SK-N-SH (cell line): Measurements from ENCODE around the gene SRGAP1. TPM values are rescaled to one million over a fixed set of nuclear protein-coding genes. Genes with fewer than 3 reads are reported as not detected.
"Not testable (repeated sequence)": the region's sequence is repeated elsewhere in the genome, so short reads cannot be mapped to it uniquely, and the experiment has no call there.

Experiments
- CTCF ChIA-PET: fragments of 300-600, 350-600 bp; formaldehyde crosslinking; extraction: SDS; loops from one replicate; lab custom pipeline; 2021; lab: Yijun Ruan, JAX
- POLR2A ChIA-PET: fragments of 350-600 bp; sonication (Branson Sonifier 250); formaldehyde crosslinking; extraction: SDS; loops from one replicate; lab custom pipeline; 2020; ENCODE audit warnings: antibody characterized with exemption, inconsistent platforms; lab: Yijun Ruan, JAX
- DNase-seq: peaks from one replicate; pipeline ENCODE4 v3.0.0; 2012
- H2AFZ ChIP-seq: fragments of 200-600 bp; sonication (generic); 2 replicates; pipeline ENCODE4 v1.8.1; 2016; ENCODE audit warnings: antibody characterized with exemption, mild to moderate bottlenecking, low read depth
- H3F3A ChIP-seq: fragments of 200-600 bp; sonication (generic); replicated peaks from 2 replicates; pipeline ENCODE3; 2016; ENCODE audit warnings: antibody characterized with exemption, mild to moderate bottlenecking; ENCODE audit not compliant: insufficient read depth
- H3K27ac ChIP-seq, 2 experiments: fragments of 200-500 bp in 1 of 2; fragments of 200-600 bp in 1 of 2; sonication (Bioruptor generic) in 1 of 2; sonication (generic), shearing (Covaris generic) in 1 of 2; 2 replicates each; pipeline versions ENCODE4 v1.5.1 to v1.6.1; 2014 to 2016; ENCODE audit warnings: low read depth in 2 of 2, inconsistent platforms in 1 of 2, low read length in 1 of 2, mild to moderate bottlenecking in 1 of 2, mixed read lengths in 1 of 2
- H3K27me3 ChIP-seq: fragments of 200-600 bp; sonication (generic), shearing (Covaris generic); 2 replicates; pipeline ENCODE4 v1.6.1; 2016; ENCODE audit warnings: mixed run types; ENCODE audit not compliant: insufficient read depth
- H3K36me3 ChIP-seq, 2 experiments: fragments of 200-500 bp in 1 of 2; fragments of 200-600 bp in 1 of 2; sonication (Bioruptor generic) in 1 of 2; sonication (generic) in 1 of 2; replicated peaks in 1 of 2; 2 replicates each; pipeline versions ENCODE3 to v1.5.1; 2014 to 2016; ENCODE audit warnings: low read length in 1 of 2, mild to moderate bottlenecking in 1 of 2; ENCODE audit not compliant: insufficient read depth in 2 of 2, control insufficient read depth in 1 of 2
- H3K4me1 ChIP-seq, 2 experiments: fragments of 200-500 bp in 1 of 2; fragments of 200-600 bp in 1 of 2; sonication (Bioruptor generic) in 1 of 2; sonication (generic), shearing (Covaris generic) in 1 of 2; 2 replicates each; pipeline versions ENCODE4 v1.5.1 to v1.6.1; 2014 to 2016; ENCODE audit warnings: low read depth in 1 of 2, low read length in 1 of 2, mixed run types in 1 of 2; ENCODE audit not compliant: insufficient read depth in 2 of 2, control insufficient read depth in 1 of 2
- H3K4me2 ChIP-seq: fragments of 200-600 bp; sonication (generic), shearing (Covaris generic); 2 replicates; pipeline ENCODE4 v1.6.1; 2017; ENCODE audit warnings: mixed run types
- H3K4me3 ChIP-seq, 2 experiments: fragments of 200-500 bp in 1 of 2; fragments of 200-600 bp in 1 of 2; sonication (Bioruptor generic) in 1 of 2; sonication (generic), shearing (Covaris generic) in 1 of 2; 2 replicates each; pipeline versions ENCODE4 v1.5.1 to v1.8.1; 2014 to 2016; ENCODE audit warnings: low read depth in 2 of 2, inconsistent platforms in 1 of 2, low read length in 1 of 2, mild to moderate bottlenecking in 1 of 2, mixed read lengths in 1 of 2, moderate library complexity in 1 of 2
- H3K79me2 ChIP-seq: fragments of 200-600 bp; sonication (generic); 2 replicates; pipeline ENCODE4 v1.8.1; 2017; ENCODE audit warnings: mild to moderate bottlenecking; ENCODE audit not compliant: insufficient read depth
- H3K9ac ChIP-seq: fragments of 200-600 bp; sonication (generic); 2 replicates; pipeline ENCODE4 v1.6.1; 2017; ENCODE audit warnings: mixed run types
- H3K9me2 ChIP-seq: fragments of 200-600 bp; sonication (generic); 2 replicates; pipeline ENCODE4 v1.6.1; 2017; ENCODE audit warnings: mixed run types
- H3K9me3 ChIP-seq: fragments of 200-600 bp; sonication (generic); 2 replicates; pipeline ENCODE4 v1.6.1; 2017; ENCODE audit warnings: mixed run types, mild to moderate bottlenecking, moderate library complexity
- H4K20me1 ChIP-seq: fragments of 200-600 bp; sonication (generic); 2 replicates; pipeline ENCODE4 v1.6.1; 2017; ENCODE audit warnings: mild to moderate bottlenecking, mixed run types; ENCODE audit not compliant: insufficient read depth
- CHD2 ChIP-seq: fragments of 150-350 bp; IDR thresholded peaks from 2 replicates; pipeline ENCODE4 v1.6.1; 2018; ENCODE audit warnings: low read length; ENCODE audit not compliant: partially characterized antibody
- EZH2phosphoT487 ChIP-seq: fragments of 200-600 bp; sonication (generic); IDR thresholded peaks from 2 replicates; pipeline ENCODE4 v1.6.1; 2017; ENCODE audit warnings: low read depth, mixed run types, mild to moderate bottlenecking, antibody characterized with exemption, moderate library complexity, borderline replicate concordance
- JUND ChIP-seq: IDR thresholded peaks from 2 replicates; pipeline ENCODE4 v1.4.0; 2012
- REST ChIP-seq: IDR thresholded peaks from 2 replicates; pipeline ENCODE4 v1.6.1; 2012; ENCODE audit warnings: mild to moderate bottlenecking, low read depth, low read length, moderate library complexity
- RXRA ChIP-seq: IDR thresholded peaks from 2 replicates; pipeline ENCODE4 v1.4.0; 2012; ENCODE audit warnings: low read depth, mild to moderate bottlenecking, borderline replicate concordance
- TCF12 ChIP-seq: IDR thresholded peaks from 2 replicates; pipeline ENCODE4 v1.4.0; 2012
- TEAD4 ChIP-seq: IDR thresholded peaks from 2 replicates; pipeline ENCODE4 v1.4.0; 2012; ENCODE audit warnings: mild to moderate bottlenecking, borderline replicate concordance; ENCODE audit not compliant: insufficient read depth
- WGBS: methylation state at CpG from one replicate; pipeline ENCODE4 v1.1.6; 2017; ENCODE audit warnings: low lambda C conversion rate; 5-methylcytosine and 5-hydroxymethylcytosine counted together
- polyA plus RNA-seq, 3 experiments: library from polyadenylated mRNA; depleted of rRNA; stranded (reverse); fragments of >200 nt; gene quantifications; 2 replicates each; pipeline ENCODE4 v1.2.3, GENCODE V29; 2012
- TF ChIP-seq, protein P1 (sequence below): fragments of 200-600 bp; sonication (generic); IDR thresholded peaks from 2 replicates; pipeline ENCODE4 v1.6.1; 2017; ENCODE audit warnings: antibody characterized with exemption, mild to moderate bottlenecking, moderate library complexity

SRGAP1 gene
- polyA plus RNA-seq, 1 of the 3 experiments (the other 2 are of a cell fraction): 2.6 TPM

DNA sequence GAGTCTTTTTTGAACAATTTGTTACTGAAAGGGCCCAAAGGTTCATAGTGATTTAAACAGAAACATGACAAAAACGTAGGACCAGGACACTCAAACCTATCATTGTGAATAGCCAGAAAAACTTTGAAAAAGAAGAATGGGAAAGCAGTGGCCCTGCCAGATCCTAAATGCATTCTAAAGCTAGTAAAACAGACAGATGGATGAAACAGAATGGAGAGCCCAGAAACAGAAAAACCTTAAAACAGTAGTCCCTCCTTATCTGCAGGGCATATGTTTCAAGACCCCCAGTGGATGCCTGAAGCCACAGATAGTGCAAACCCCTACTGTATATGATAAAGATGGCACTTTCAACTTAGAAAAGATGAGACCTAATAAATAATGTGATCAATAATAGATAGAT lies 283.9 kb downstream of the SRGAP1 start:
- TF ChIP-seq TCF12 (no peak), REST (no peak), TEAD4 (no peak), EZH2phosphoT487 (no peak), RXRA (no peak), JUND (no peak), CHD2 (no peak)
- TF ChIP-seq, protein P1, sequence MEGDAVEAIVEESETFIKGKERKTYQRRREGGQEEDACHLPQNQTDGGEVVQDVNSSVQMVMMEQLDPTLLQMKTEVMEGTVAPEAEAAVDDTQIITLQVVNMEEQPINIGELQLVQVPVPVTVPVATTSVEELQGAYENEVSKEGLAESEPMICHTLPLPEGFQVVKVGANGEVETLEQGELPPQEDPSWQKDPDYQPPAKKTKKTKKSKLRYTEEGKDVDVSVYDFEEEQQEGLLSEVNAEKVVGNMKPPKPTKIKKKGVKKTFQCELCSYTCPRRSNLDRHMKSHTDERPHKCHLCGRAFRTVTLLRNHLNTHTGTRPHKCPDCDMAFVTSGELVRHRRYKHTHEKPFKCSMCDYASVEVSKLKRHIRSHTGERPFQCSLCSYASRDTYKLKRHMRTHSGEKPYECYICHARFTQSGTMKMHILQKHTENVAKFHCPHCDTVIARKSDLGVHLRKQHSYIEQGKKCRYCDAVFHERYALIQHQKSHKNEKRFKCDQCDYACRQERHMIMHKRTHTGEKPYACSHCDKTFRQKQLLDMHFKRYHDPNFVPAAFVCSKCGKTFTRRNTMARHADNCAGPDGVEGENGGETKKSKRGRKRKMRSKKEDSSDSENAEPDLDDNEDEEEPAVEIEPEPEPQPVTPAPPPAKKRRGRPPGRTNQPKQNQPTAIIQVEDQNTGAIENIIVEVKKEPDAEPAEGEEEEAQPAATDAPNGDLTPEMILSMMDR: no peak
- CTCF ChIA-PET: interaction anchor here (0.7 kb wide), 1 partner anchor 50 kb away, joined by 3 read pairs; no protein-coding TSS in a partner anchor

DNA sequence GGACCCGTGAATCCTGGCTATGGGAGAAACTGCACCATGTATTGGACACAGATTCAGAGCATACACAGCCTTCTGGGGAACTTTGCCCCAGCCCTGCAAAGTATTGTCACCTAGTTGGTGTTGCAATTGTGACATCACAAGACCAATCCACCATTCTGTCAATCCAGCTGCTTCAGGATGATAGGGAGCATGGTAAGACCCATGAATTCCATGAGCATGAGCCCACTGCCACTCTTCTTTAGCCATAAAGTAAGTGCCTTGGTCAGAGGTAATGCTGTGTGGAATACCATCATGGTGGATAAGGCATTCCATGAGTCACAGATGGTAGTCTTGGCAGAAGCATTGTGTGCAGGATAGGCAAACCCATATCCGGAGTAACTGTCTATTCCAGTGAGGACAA lies 286.0 kb downstream of the SRGAP1 start:
- WGBS: 89% methylated on average over 2 of the region's 2 CpGs
- H3K36me3 ChIP-seq: peaks cover 20 to 21% of the 10 kb centered on the region in 2 experiments
- H4K20me1 ChIP-seq, H3K9ac ChIP-seq, POLR2A ChIA-PET, H3K9me2 ChIP-seq, H3K27me3 ChIP-seq, DNase-seq, H3F3A ChIP-seq, H2AFZ ChIP-seq, CTCF ChIA-PET, H3K27ac ChIP-seq, H3K4me1 ChIP-seq, H3K4me2 ChIP-seq, H3K9me3 ChIP-seq, H3K79me2 ChIP-seq, H3K4me3 ChIP-seq: not testable (repeated sequence)

More for the DNA sequence above, 283.9 kb downstream of the SRGAP1 start:
- H4K20me1 ChIP-seq: no peaks in the 10 kb centered on the region
- H3K36me3 ChIP-seq: peaks cover 11 to 21% of the 10 kb centered on the region in 2 experiments
- 89% methylated on average over 1 of the region's 1 CpG for WGBS
- no peaks in the 10 kb centered on the region for H3K9me3 ChIP-seq
- H3K4me2 ChIP-seq: no peak overlapping the region
- peaks cover 0 to 2% of the 10 kb centered on the region in 2 experiments; a peak in 2 of 4 replicates for H3K4me1 ChIP-seq
- no peaks in the 10 kb centered on the region for H3F3A ChIP-seq
- POLR2A ChIA-PET: no interaction called here
- no peak overlapping the region for H3K4me3 ChIP-seq
- DNase-seq: no peak
- H3K79me2 ChIP-seq: no peaks in the 10 kb centered on the region
- H2AFZ ChIP-seq: no peak overlapping the region
- no peaks in the 10 kb centered on the region for H3K27me3 ChIP-seq
- H3K9me2 ChIP-seq: no peaks in the 10 kb centered on the region
- H3K27ac ChIP-seq: no peak overlapping the region
- H3K9ac ChIP-seq: no peak overlapping the region

DNA sequence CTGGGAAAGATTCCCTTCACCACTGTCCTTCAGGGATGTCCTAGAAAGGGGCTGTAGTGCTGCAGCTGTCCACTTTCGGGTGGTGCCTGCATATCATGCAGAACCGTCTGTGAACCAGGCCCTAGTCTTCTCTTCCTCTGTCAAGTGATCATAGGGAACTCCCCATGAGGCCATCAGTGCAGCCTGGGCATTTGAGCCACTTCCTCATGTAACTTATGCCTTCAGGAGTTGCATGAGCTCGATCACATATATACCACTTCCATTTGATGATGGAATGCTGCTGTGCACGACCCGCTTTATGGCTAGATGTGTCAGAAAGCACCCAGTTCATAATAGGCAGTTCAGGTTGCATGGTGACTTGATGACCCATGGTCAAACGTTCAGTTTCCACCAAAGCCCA lies 287.0 kb downstream of the SRGAP1 start:
- H3K4me2 ChIP-seq, H3F3A ChIP-seq, POLR2A ChIA-PET, H3K9me3 ChIP-seq, CTCF ChIA-PET, H3K27me3 ChIP-seq, H3K79me2 ChIP-seq, H3K4me1 ChIP-seq, H3K9me2 ChIP-seq, H4K20me1 ChIP-seq, DNase-seq, H3K27ac ChIP-seq, H2AFZ ChIP-seq, H3K9ac ChIP-seq, H3K4me3 ChIP-seq: not testable (repeated sequence)
- H3K36me3 ChIP-seq: peaks cover 21 to 24% of the 10 kb centered on the region in 2 experiments
- 97% methylated on average over 4 of the region's 6 CpGs for WGBS

GRCh38 chr12:64132672-64133071 lies 288.2 kb downstream of the SRGAP1 start:
- H3K4me2 ChIP-seq, H3K27me3 ChIP-seq, DNase-seq, H3K27ac ChIP-seq, H3K4me3 ChIP-seq, CTCF ChIA-PET, H3K9me2 ChIP-seq, H3K9ac ChIP-seq, POLR2A ChIA-PET, H3K4me1 ChIP-seq, H3F3A ChIP-seq, H3K9me3 ChIP-seq, H4K20me1 ChIP-seq, H2AFZ ChIP-seq, H3K79me2 ChIP-seq: not testable (repeated sequence)
- WGBS: 96% methylated on average over 2 of the region's 2 CpGs
- peaks cover 14 to 24% of the 10 kb centered on the region in 2 experiments for H3K36me3 ChIP-seq
